Glutamatergic neuron (in vitro differentiated cells): ENCODE data around the gene TBCB. TPM values are rescaled to one million over a fixed set of nuclear protein-coding genes. Genes with fewer than 3 reads are reported as not detected.

ENCODE experiments used
- DNase-seq: peaks from one replicate; pipeline ENCODE4 v3.0.0; 2022
- H3K27ac Mint-ChIP-seq: one replicate; pipeline ENCODE4 v1.8.0; 2020; ENCODE audit warnings: mild to moderate bottlenecking, mixed read lengths, inconsistent platforms; ENCODE audit not compliant: unreplicated experiment
- H3K27me3 Mint-ChIP-seq: one replicate; pipeline ENCODE4 v1.8.0; 2020; ENCODE audit warnings: mild to moderate bottlenecking, moderate library complexity, mixed read lengths, inconsistent platforms; ENCODE audit not compliant: unreplicated experiment
- H3K36me3 Mint-ChIP-seq: one replicate; pipeline ENCODE4 v1.8.0; 2020; ENCODE audit warnings: mild to moderate bottlenecking, mixed read lengths, inconsistent platforms; ENCODE audit not compliant: unreplicated experiment
- H3K4me1 Mint-ChIP-seq: one replicate; pipeline ENCODE4 v1.8.0; 2020; ENCODE audit warnings: mild to moderate bottlenecking, low read depth, mixed read lengths, inconsistent platforms; ENCODE audit not compliant: unreplicated experiment
- H3K4me3 Mint-ChIP-seq: one replicate; pipeline ENCODE4 v1.8.0; 2020; ENCODE audit warnings: mild to moderate bottlenecking, mixed read lengths, inconsistent platforms; ENCODE audit not compliant: unreplicated experiment
- H3K9me3 Mint-ChIP-seq: one replicate; pipeline ENCODE4 v1.8.0; 2020; ENCODE audit warnings: mild to moderate bottlenecking, moderate library complexity, mixed read lengths, inconsistent platforms; ENCODE audit not compliant: unreplicated experiment
- CTCF ChIP-seq: fragments of 200-600 bp; sonication (generic); IDR thresholded peaks from one replicate; pipeline ENCODE4 v1.5.0; 2021; ENCODE audit not compliant: partially characterized antibody, unreplicated experiment
- total RNA-seq: library from RNA; stranded (reverse); fragmentation: NEBNext Ultra II Directional; extraction: Animal tissue kit (Norgen Biotek cat#: 25700); gene quantifications from one replicate; pipeline ENCODE4 v1.2.1, GENCODE V29; 2021; ENCODE audit not compliant: unreplicated experiment

Gene TBCB
- total RNA-seq, 1 donor from 2014 or later: 337 TPM

GRCh38 chr19:36086326-36086725, 28.9 kb upstream of the TBCB start:
- H3K4me3 Mint-ChIP-seq: no peak overlapping the region
- TF ChIP-seq CTCF: no peak
- peaks cover 6% of the 10 kb centered on the region for H3K4me1 Mint-ChIP-seq
- peaks cover 5% of the 10 kb centered on the region for H3K36me3 Mint-ChIP-seq
- no peak overlapping the region for H3K27ac Mint-ChIP-seq
- H3K9me3 Mint-ChIP-seq: no peaks in the 10 kb centered on the region
- H3K27me3 Mint-ChIP-seq: peaks cover 2% of the 10 kb centered on the region
- no peak for DNase-seq

GRCh38 chr19:36089847-36090246, 25.4 kb upstream of the TBCB start:
- Mint-ChIP-seq H3K4me3 (no peak overlapping the region), H3K9me3 (no peaks in the 10 kb centered on the region), H3K4me1 (peaks cover 3% of the 10 kb centered on the region), H3K36me3 (no peaks in the 10 kb centered on the region), H3K27ac (no peak overlapping the region), H3K27me3 (no peaks in the 10 kb centered on the region)
- no peak for DNase-seq
- TF ChIP-seq CTCF: no peak

GRCh38 chr19:36090910-36091695, 24.2 kb upstream of the TBCB start:
- Mint-ChIP-seq H3K27me3 (no peaks in the 10 kb centered on the region), H3K36me3 (no peaks in the 10 kb centered on the region), H3K27ac (peak overlapping the region; percentile 38), H3K4me1 (peaks cover 3% of the 10 kb centered on the region), H3K4me3 (no peak overlapping the region), H3K9me3 (no peaks in the 10 kb centered on the region)
- DNase-seq: peak; percentile 35
- no peak for TF ChIP-seq CTCF

- no peak overlapping the region for H3K27ac Mint-ChIP-seq
- H3K36me3 Mint-ChIP-seq: no peaks in the 10 kb centered on the region
- H3K4me1 Mint-ChIP-seq: peaks cover 3% of the 10 kb centered on the region
- peaks cover 2% of the 10 kb centered on the region for H3K27me3 Mint-ChIP-seq
- no peaks in the 10 kb centered on the region for H3K9me3 Mint-ChIP-seq
- no peak for DNase-seq
- TF ChIP-seq CTCF: no peak
- H3K4me3 Mint-ChIP-seq: no peak overlapping the region
Measured at GRCh38 chr19:36092566-36092965, 22.7 kb upstream of the TBCB start.

GRCh38 chr19:36093146-36093662, 22.1 kb upstream of the TBCB start:
- Mint-ChIP-seq H3K9me3 (peaks cover 2% of the 10 kb centered on the region), H3K4me3 (no peak overlapping the region), H3K4me1 (peaks cover 3% of the 10 kb centered on the region), H3K36me3 (no peaks in the 10 kb centered on the region), H3K27me3 (peaks cover 2% of the 10 kb centered on the region), H3K27ac (no peak overlapping the region)
- DNase-seq: no peak
- no peak for TF ChIP-seq CTCF
